ENCODE data around the gene SPATA21. TPM values are rescaled to one million over a fixed set of nuclear protein-coding genes. Genes with fewer than 3 reads are reported as not detected.

SPATA21 gene
- polyA plus RNA-seq, 6 donors from 2014 or later: not detected

GRCh38 chr1:16425125-16426025 lies 11.8 kb downstream of the SPATA21 start:
- DNase-seq: no peak
- Mint-ChIP-seq H3K36me3 (no peaks in the 10 kb centered on the region), H3K9me3 (no peaks in the 10 kb centered on the region), H3K4me3 (no peak overlapping the region), H3K4me1 (peaks cover 14 to 17% (median 15%) of the 10 kb centered on the region in 3 donors), H3K27ac (no peak overlapping the region), H3K27me3 (peaks cover 0 to 17% (median under 1%) of the 10 kb centered on the region in 3 donors)
- no peak for ATAC-seq (ENCODE audit: low read depth in 2 of 2)

GRCh38 chr1:16422041-16422440 lies 15.2 kb downstream of the SPATA21 start:
- H3K27ac Mint-ChIP-seq: peak overlapping the region in 2 of 6 donors; percentile 23 to 49
- DNase-seq (no peak), ATAC-seq (ENCODE audit: low read depth in 2 of 2) (no peak)
- H3K27me3 Mint-ChIP-seq: peaks cover 0 to 36% (median 0%) of the 10 kb centered on the region in 3 donors
- no peaks in the 10 kb centered on the region for H3K36me3 Mint-ChIP-seq
- no peak overlapping the region for H3K4me3 Mint-ChIP-seq
- no peaks in the 10 kb centered on the region for H3K9me3 Mint-ChIP-seq
- H3K4me1 Mint-ChIP-seq: peaks cover 26 to 30% (median 29%) of the 10 kb centered on the region in 3 donors

- DNase-seq (no peak), ATAC-seq (ENCODE audit: low read depth in 2 of 2) (no peak)
- Mint-ChIP-seq H3K27ac (peak overlapping the region; percentile 2 to 96 (median 92)), H3K4me1 (peaks cover 26 to 30% (median 29%) of the 10 kb centered on the region in 3 donors), H3K4me3 (peak overlapping the region in 5 of 8 donors; percentile 29 to 77 (median 67)), H3K9me3 (no peaks in the 10 kb centered on the region), H3K36me3 (no peaks in the 10 kb centered on the region), H3K27me3 (peaks cover 0 to 36% (median 0%) of the 10 kb centered on the region in 3 donors)
These were observed 16.0 kb downstream of the SPATA21 start for GRCh38 chr1:16421201-16421600.

GRCh38 chr1:16420424-16421118 lies 16.7 kb downstream of the SPATA21 start:
- peaks cover 0 to 36% (median 0%) of the 10 kb centered on the region in 3 donors for H3K27me3 Mint-ChIP-seq
- ATAC-seq (ENCODE audit: low read depth in 2 of 2) (peak; percentile 97 to 99), DNase-seq (peak; percentile 64)
- H3K27ac Mint-ChIP-seq: peak overlapping the region; percentile 53 to 97 (median 92)
- H3K4me1 Mint-ChIP-seq: peaks cover 26 to 32% (median 30%) of the 10 kb centered on the region in 3 donors
- no peaks in the 10 kb centered on the region for H3K36me3 Mint-ChIP-seq
- H3K9me3 Mint-ChIP-seq: no peaks in the 10 kb centered on the region
- H3K4me3 Mint-ChIP-seq: peak overlapping the region in 7 of 8 donors; percentile 29 to 77 (median 57)

GRCh38 chr1:16418823-16419425 lies 18.3 kb downstream of the SPATA21 start:
- H3K4me3 Mint-ChIP-seq: peak overlapping the region in 1 of 8 donors; percentile 20
- H3K27ac Mint-ChIP-seq: peak overlapping the region in 3 of 6 donors; percentile 13 to 78 (median 76)
- H3K27me3 Mint-ChIP-seq: peaks cover 0 to 36% (median 0%) of the 10 kb centered on the region in 3 donors
- H3K9me3 Mint-ChIP-seq: no peaks in the 10 kb centered on the region
- H3K4me1 Mint-ChIP-seq: peaks cover 26 to 31% (median 30%) of the 10 kb centered on the region in 3 donors
- ATAC-seq (ENCODE audit: low read depth in 2 of 2) (no peak), DNase-seq (no peak)
- H3K36me3 Mint-ChIP-seq: no peaks in the 10 kb centered on the region

- H3K4me1 Mint-ChIP-seq: peaks cover 0 to 3% (median 0%) of the 10 kb centered on the region in 3 donors
- peaks cover 0 to 12% (median 0%) of the 10 kb centered on the region in 3 donors for H3K27me3 Mint-ChIP-seq
- H3K9me3 Mint-ChIP-seq: no peaks in the 10 kb centered on the region
- ATAC-seq (ENCODE audit: low read depth in 2 of 2) (no peak), DNase-seq (no peak)
- no peaks in the 10 kb centered on the region for H3K36me3 Mint-ChIP-seq
- peak overlapping the region in 2 of 6 donors; percentile 8 to 57 for H3K27ac Mint-ChIP-seq
- H3K4me3 Mint-ChIP-seq: no peak overlapping the region
These were observed 24.0 kb downstream of the SPATA21 start for GRCh38 chr1:16413191-16413590.

GRCh38 chr1:16410803-16411202 lies 26.4 kb downstream of the SPATA21 start:
- peak overlapping the region in 1 of 6 donors; percentile 47 for H3K27ac Mint-ChIP-seq
- ATAC-seq (ENCODE audit: low read depth in 2 of 2): no peak
- no peaks in the 10 kb centered on the region for H3K9me3 Mint-ChIP-seq
- H3K4me3 Mint-ChIP-seq: no peak overlapping the region
- no peaks in the 10 kb centered on the region for H3K36me3 Mint-ChIP-seq
- H3K27me3 Mint-ChIP-seq: peaks cover 0 to 12% (median 0%) of the 10 kb centered on the region in 3 donors
- peaks cover 0 to 3% (median under 1%) of the 10 kb centered on the region in 3 donors for H3K4me1 Mint-ChIP-seq
- DNase-seq: no peak

- H3K27ac Mint-ChIP-seq: peak overlapping the region in 2 of 6 donors; percentile 26 to 31
- no peak for ATAC-seq (ENCODE audit: low read depth in 2 of 2)
- DNase-seq: no peak
- peak overlapping the region in 1 of 8 donors; percentile 57 for H3K4me3 Mint-ChIP-seq
- H3K36me3 Mint-ChIP-seq: no peaks in the 10 kb centered on the region
- H3K27me3 Mint-ChIP-seq: peaks cover 0 to 12% (median 0%) of the 10 kb centered on the region in 3 donors
- peaks cover 0 to 3% (median 0%) of the 10 kb centered on the region in 3 donors for H3K4me1 Mint-ChIP-seq
- peaks cover 0 to 2% (median 0%) of the 10 kb centered on the region in 7 donors for H3K9me3 Mint-ChIP-seq
These were observed 27.6 kb downstream of the SPATA21 start for GRCh38 chr1:16409536-16410152.

GRCh38 chr1:16406868-16407267 lies 30.4 kb downstream of the SPATA21 start:
- ATAC-seq (ENCODE audit: low read depth in 2 of 2) (no peak), DNase-seq (no peak)
- H3K4me3 Mint-ChIP-seq: peak overlapping the region in 1 of 8 donors; percentile 35
- peak overlapping the region in 1 of 6 donors; percentile 57 for H3K27ac Mint-ChIP-seq
- H3K4me1 Mint-ChIP-seq: peaks cover 0 to 3% (median under 1%) of the 10 kb centered on the region in 3 donors
- peaks cover 0 to 2% (median 0%) of the 10 kb centered on the region in 7 donors for H3K9me3 Mint-ChIP-seq
- H3K27me3 Mint-ChIP-seq: peaks cover 0 to 12% (median 0%) of the 10 kb centered on the region in 3 donors
- H3K36me3 Mint-ChIP-seq: no peaks in the 10 kb centered on the region

- Mint-ChIP-seq H3K27me3 (peaks cover 0 to 6% (median 0%) of the 10 kb centered on the region in 3 donors), H3K27ac (peak overlapping the region in 1 of 6 donors; percentile 69), H3K9me3 (peaks cover 0 to 2% (median 0%) of the 10 kb centered on the region in 7 donors), H3K4me3 (no peak overlapping the region), H3K36me3 (no peaks in the 10 kb centered on the region), H3K4me1 (peaks cover 0 to 4% (median 3%) of the 10 kb centered on the region in 3 donors)
- no peak for DNase-seq
- no peak for ATAC-seq (ENCODE audit: low read depth in 2 of 2)
These were observed 31.8 kb downstream of the SPATA21 start for GRCh38 chr1:16405441-16405840.

- DNase-seq (no peak), ATAC-seq (ENCODE audit: low read depth in 2 of 2) (no peak)
- Mint-ChIP-seq H3K36me3 (no peaks in the 10 kb centered on the region), H3K27me3 (no peaks in the 10 kb centered on the region), H3K27ac (no peak overlapping the region), H3K4me3 (no peak overlapping the region), H3K4me1 (peaks cover 0 to 5% (median 4%) of the 10 kb centered on the region in 3 donors), H3K9me3 (peaks cover 0 to 2% (median 0%) of the 10 kb centered on the region in 7 donors)
These were observed 34.5 kb downstream of the SPATA21 start for GRCh38 chr1:16402742-16403141.

GRCh38 chr1:16398371-16398953 lies 38.8 kb downstream of the SPATA21 start:
- no peak for DNase-seq
- no peaks in the 10 kb centered on the region for H3K9me3 Mint-ChIP-seq
- no peak for ATAC-seq (ENCODE audit: low read depth in 2 of 2)
- H3K4me3 Mint-ChIP-seq: no peak overlapping the region
- peak overlapping the region in 5 of 6 donors; percentile 15 to 74 (median 70) for H3K27ac Mint-ChIP-seq
- no peaks in the 10 kb centered on the region for H3K27me3 Mint-ChIP-seq
- no peaks in the 10 kb centered on the region for H3K36me3 Mint-ChIP-seq
- peaks cover 0 to 5% (median 4%) of the 10 kb centered on the region in 3 donors for H3K4me1 Mint-ChIP-seq
